GM18873 (cell line): ENCODE data around the gene IL17D.
"Not testable (repeated sequence)": the region's sequence is repeated elsewhere in the genome, so short reads cannot be mapped to it uniquely, and the experiment has no call there.

ENCODE experiments used
- ATAC-seq: cut with Tn5 transposase; IDR thresholded peaks from one replicate; pipeline ENCODE4 v1.9.1; 2021; ENCODE audit warnings: mild to moderate bottlenecking, moderate library complexity, moderate number of reproducible peaks; ENCODE audit not compliant: unreplicated experiment, low FRiP score

The IL17D gene

GRCh38 chr13:20702915-20703779 is at the start of gene IL17D:
IL17D (plus strand) TSS chr13:20703699; CDS start chr13:20704002, 303 bp downstream.
- peak; percentile 17 for ATAC-seq

- no peak for ATAC-seq
Measured at GRCh38 chr13:20654156-20654555, 49.3 kb upstream of the IL17D start.

GRCh38 chr13:20658451-20659040 is 45.0 kb upstream of the IL17D start:
- ATAC-seq: no peak

GRCh38 chr13:20664351-20664750 is 39.1 kb upstream of the IL17D start:
- no peak for ATAC-seq

GRCh38 chr13:20666948-20667347 is 36.6 kb upstream of the IL17D start:
- no peak for ATAC-seq

GRCh38 chr13:20667857-20668437 is 35.6 kb upstream of the IL17D start:
- ATAC-seq: no peak

GRCh38 chr13:20669162-20669561 is 34.3 kb upstream of the IL17D start:
- no peak for ATAC-seq

GRCh38 chr13:20671789-20672188 is 31.7 kb upstream of the IL17D start:
- no peak for ATAC-seq

GRCh38 chr13:20672772-20673171 is 30.7 kb upstream of the IL17D start:
- no peak for ATAC-seq

GRCh38 chr13:20673715-20674114 is 29.8 kb upstream of the IL17D start:
- ATAC-seq: no peak

GRCh38 chr13:20676213-20676612 is 27.3 kb upstream of the IL17D start:
- ATAC-seq: no peak

GRCh38 chr13:20678606-20679005 is 24.9 kb upstream of the IL17D start:
- not testable (repeated sequence) for ATAC-seq

GRCh38 chr13:20679879-20680278 is 23.6 kb upstream of the IL17D start:
- ATAC-seq: no peak

GRCh38 chr13:20680416-20681080 is 23.0 kb upstream of the IL17D start:
- no peak for ATAC-seq

- ATAC-seq: not testable (repeated sequence)
Measured at GRCh38 chr13:20681481-20681880, 22.0 kb upstream of the IL17D start.

GRCh38 chr13:20682061-20682460 is 21.4 kb upstream of the IL17D start:
- no peak for ATAC-seq

GRCh38 chr13:20684041-20684440 is 19.5 kb upstream of the IL17D start:
- no peak for ATAC-seq

- no peak for ATAC-seq
Measured at GRCh38 chr13:20684546-20684945, 19.0 kb upstream of the IL17D start.

GRCh38 chr13:20685092-20685491 is 18.4 kb upstream of the IL17D start:
- ATAC-seq: no peak

- no peak for ATAC-seq
Measured at GRCh38 chr13:20686167-20686566, 17.3 kb upstream of the IL17D start.
